K562 (cell line): Measurements from ENCODE around the gene ARV1. TPM values are rescaled to one million over a fixed set of nuclear protein-coding genes. Genes with fewer than 3 reads are reported as not detected.

Experiments
- ATAC-seq: fragments of 200-7000 bp; cut with Tn5 transposase; 3 replicates; pipeline ENCODE4 v1.9.1; 2020; ENCODE audit warnings: moderate library complexity
- BruUV-seq: library from RNA; stranded (reverse); fragments of 400-500 nt; replicated peaks from 2 replicates; lab custom pipeline; 2021; lab: Mats Ljungman, UMichigan
- CTCF ChIA-PET: fragments of 300-600 bp; formaldehyde crosslinking; extraction: SDS; loops from one replicate; lab custom pipeline; 2021; ENCODE audit warnings: low intra/inter-chr PET ratio; lab: Yijun Ruan, JAX
- POLR2A ChIA-PET: fragments of 300-600, 350-650 bp; sonication (Branson Sonifier 250); formaldehyde crosslinking; extraction: SDS; loops from one replicate; lab custom pipeline; 2021; ENCODE audit warnings: antibody characterized with exemption, inconsistent platforms; lab: Yijun Ruan, JAX
- DNase-seq, 4 experiments: peaks; one replicate each; pipeline versions ENCODE4 v3.0.0 to v3.0.0-alpha.2; 2011 to 2018; ENCODE audit warnings: low spot score in 3 of 4, mixed read lengths in 3 of 4; ENCODE audit errors: extremely low read depth in 1 of 4
- FAIRE-seq: peaks from 2 replicates; lab custom pipeline; 2011; peaks lifted over from hg19 to GRCh38; lab: Jason Lieb, UNC
- H2AFZ ChIP-seq: 2 replicates; pipeline ENCODE4 v1.6.0; 2011; ENCODE audit warnings: low read depth, low read length, control low read depth, inconsistent platforms
- H3K27ac ChIP-seq: fragments of 200-600 bp; 3 replicates; pipeline ENCODE4 v1.8.0; 2011; ENCODE audit warnings: low read depth, mild to moderate bottlenecking, control low read depth, inconsistent platforms, low read length, moderate library complexity, mixed read lengths; ENCODE audit errors: extremely low read depth
- H3K27me3 ChIP-seq, 2 experiments: fragments of 300-600 bp in 1 of 2; 2 replicates in 1 of 2; 3 replicates in 1 of 2; pipeline versions ENCODE4 v1.6.0 to v1.8.0; 2011; ENCODE audit warnings: inconsistent platforms in 2 of 2, low read length in 2 of 2, mild to moderate bottlenecking in 1 of 2, mixed read lengths in 1 of 2, moderate library complexity in 1 of 2; ENCODE audit not compliant: control insufficient read depth in 2 of 2, insufficient read depth in 2 of 2
- H3K36me3 ChIP-seq: fragments of 300-600 bp; 3 replicates; pipeline ENCODE4 v1.8.0; 2011; ENCODE audit warnings: mild to moderate bottlenecking, low read length, inconsistent platforms; ENCODE audit not compliant: control insufficient read depth, insufficient read depth
- H3K4me1 ChIP-seq, 2 experiments: fragments of 200-600 bp in 1 of 2; replicated peaks in 1 of 2; 2 replicates in 1 of 2; 3 replicates in 1 of 2; pipeline versions ENCODE4 v1.5.1 to v1.8.0; 2011; ENCODE audit warnings: inconsistent platforms in 2 of 2, low read length in 2 of 2, mild to moderate bottlenecking in 1 of 2, mixed read lengths in 1 of 2, moderate library complexity in 1 of 2; ENCODE audit not compliant: control insufficient read depth in 2 of 2, insufficient read depth in 2 of 2
- H3K4me2 ChIP-seq: 2 replicates; pipeline ENCODE4 v1.6.1; 2011; ENCODE audit warnings: low read length, control low read depth, inconsistent platforms, mixed read lengths; ENCODE audit not compliant: insufficient read depth
- H3K4me3 ChIP-seq: fragments of 200-600 bp; sonication (generic), shearing (Covaris generic); 2 replicates; pipeline ENCODE4 v1.5.1; 2016; ENCODE audit warnings: control low read depth, inconsistent platforms
- H3K79me2 ChIP-seq: fragments of 200-600 bp; 3 replicates; pipeline ENCODE4 v1.8.0; 2011; ENCODE audit warnings: low read length, inconsistent platforms; ENCODE audit not compliant: control insufficient read depth, insufficient read depth
- H3K9ac ChIP-seq, 2 experiments: 2 replicates each; pipeline versions ENCODE4 v1.6.0 to v1.6.1; 2011; ENCODE audit warnings: low read depth in 2 of 2, low read length in 2 of 2, control low read depth in 1 of 2, inconsistent platforms in 1 of 2, mild to moderate bottlenecking in 1 of 2, mixed read lengths in 1 of 2; ENCODE audit not compliant: insufficient read depth in 1 of 2
- H3K9me1 ChIP-seq: one replicate; pipeline ENCODE4 v1.6.0; 2011; ENCODE audit warnings: inconsistent platforms, mild to moderate bottlenecking, low read length, moderate library complexity; ENCODE audit not compliant: control insufficient read depth, insufficient read depth
- H3K9me3 ChIP-seq: replicated peaks from 2 replicates; pipeline ENCODE4 v1.5.1; 2011; ENCODE audit warnings: low read depth, low read length, inconsistent platforms; ENCODE audit not compliant: control insufficient read depth, insufficient read depth
- H4K20me1 ChIP-seq: replicated peaks from 2 replicates; pipeline ENCODE4 v1.6.1; 2011; ENCODE audit warnings: low read length, inconsistent platforms, mixed read lengths; ENCODE audit not compliant: control insufficient read depth, insufficient read depth
- ARHGAP35 ChIP-seq: fragments of 450-650 bp; IDR thresholded peaks from 2 replicates; pipeline ENCODE4 v1.6.1; 2018; ENCODE audit not compliant: partially characterized antibody
- ATF1 ChIP-seq, 2 experiments: fragments of 450-650 bp in 1 of 2; IDR thresholded peaks; 2 replicates each; pipeline ENCODE4 v1.6.1; 2016; ENCODE audit warnings: missing compliant biosample characterization in 1 of 2, missing genetic modification characterization in 1 of 2
- CSDE1 ChIP-seq, 2 experiments: fragments of 450-650 bp; IDR thresholded peaks; 2 replicates each; pipeline ENCODE4 v1.6.1; 2016; ENCODE audit warnings: mild to moderate bottlenecking in 1 of 2
- EGR1 ChIP-seq: fragments of 450-650 bp; conservative IDR thresholded peaks from 2 replicates; pipeline ENCODE4 v1.6.1; 2017; ENCODE audit warnings: mild to moderate bottlenecking
- GTF2A2 ChIP-seq: IDR thresholded peaks from 2 replicates; pipeline ENCODE4 v1.6.1; 2016; ENCODE audit warnings: mild to moderate bottlenecking, missing genetic modification characterization, missing compliant biosample characterization
- IFI16 ChIP-seq: fragments of 250-450 bp; sonication (Bioruptor Pico); IDR thresholded peaks from 2 replicates; pipeline ENCODE4 v2.1.2; 2022; ENCODE audit warnings: mild to moderate bottlenecking, inconsistent platforms
- IRF2 ChIP-seq: sonication (generic); formaldehyde crosslinking; IDR thresholded peaks from 2 replicates; pipeline ENCODE4 v1.8.1; 2022; ENCODE audit warnings: mild to moderate bottlenecking, missing genetic modification reagents
- MAFK ChIP-seq: IDR thresholded peaks from 2 replicates; pipeline ENCODE4 v1.6.1; 2011; ENCODE audit warnings: low read length, improper control_type of control experiment
- NFYB ChIP-seq: IDR thresholded peaks from 2 replicates; pipeline ENCODE4 v1.6.1; 2011; ENCODE audit warnings: mild to moderate bottlenecking, moderate library complexity; ENCODE audit not compliant: insufficient read length; ENCODE audit errors: extremely low read depth
- ZNF764 ChIP-seq: fragments of 250-450 bp; sonication (Bioruptor Pico); IDR thresholded peaks from 2 replicates; pipeline ENCODE4 v1.4.0; 2020; ENCODE audit warnings: low read depth, mild to moderate bottlenecking, moderate library complexity
- WGBS: fragments of 100-300 bp; shearing (Covaris generic); methylation state at CpG from one replicate; pipeline ENCODE4 v1.1.6; 2016; ENCODE audit warnings: low coverage, mixed read lengths; ENCODE audit not compliant: insufficient coverage; ENCODE audit errors: missing lambda C conversion rate; 5-methylcytosine and 5-hydroxymethylcytosine counted together
- in situ Hi-C: fragments of 300-500 bp; cut with MboI; formaldehyde crosslinking; loops from 4 replicates; pipeline ENCODE4 v1.15.0; 2018; ENCODE audit warnings: inconsistent platforms, mixed read lengths
- intact Hi-C: fragments of 100-400 bp; cut with micrococcal nuclease; formaldehyde crosslinking; loops from 2 replicates; pipeline ENCODE4 v1.14.2; 2022
- polyA plus RNA-seq, 8 experiments: library from polyadenylated mRNA; depleted of rRNA in 4 of 8; stranded (reverse) in 5 of 8; unstranded in 3 of 8; fragments of >200 nt; fragmentation: Nextera tagmentation in 2 of 8; fragmentation: Illumina TruSeq in 1 of 8; extraction: Ambion mirVana in 2 of 8; extraction: Trizol in 1 of 8; gene quantifications; 2 replicates each; pipeline versions ENCODE4 v1.2.1 to v1.2.3, GENCODE V29; 2011 to 2014; ENCODE audit warnings: inconsistent platforms in 1 of 8, missing spikeins in 1 of 8
- total RNA-seq, 7 experiments: library from RNA; depleted of rRNA in 6 of 7; stranded (reverse); fragments of >200 nt in 6 of 7; fragmentation: Illumina TruSeq in 2 of 7; extraction: Trizol in 2 of 7; gene quantifications; 2 replicates each; pipeline versions ENCODE4 v1.2.1 to v1.2.3, GENCODE V29; 2011 to 2021; ENCODE audit warnings: low replicate concordance in 1 of 7
- TF ChIP-seq, protein P1 (sequence below): fragments of 250-450 bp; sonication (Bioruptor Pico); IDR thresholded peaks from 2 replicates; pipeline ENCODE4 v1.4.0; 2020; ENCODE audit warnings: mild to moderate bottlenecking, moderate library complexity, borderline replicate concordance
- TF ChIP-seq, protein P2 (sequence below), 2 experiments: fragments of 200-800 bp in 1 of 2; sonication (Bioruptor generic) in 1 of 2; sonication (generic) in 1 of 2; formaldehyde crosslinking in 1 of 2; IDR thresholded peaks in 1 of 2; conservative IDR thresholded peaks in 1 of 2; 2 replicates each; pipeline versions ENCODE4 v1.5.0 to v1.6.1; 2016 to 2020; ENCODE audit warnings: missing compliant biosample characterization in 1 of 2, missing genetic modification characterization in 1 of 2, missing genetic modification reagents in 1 of 2

Gene ARV1
- total and polyA plus RNA-seq, 9 of the 15 experiments (the other 6 are each of a cell fraction or from before 2014, with no cell fraction given): 54.8 to 139 (median 74.0) TPM

DNA sequence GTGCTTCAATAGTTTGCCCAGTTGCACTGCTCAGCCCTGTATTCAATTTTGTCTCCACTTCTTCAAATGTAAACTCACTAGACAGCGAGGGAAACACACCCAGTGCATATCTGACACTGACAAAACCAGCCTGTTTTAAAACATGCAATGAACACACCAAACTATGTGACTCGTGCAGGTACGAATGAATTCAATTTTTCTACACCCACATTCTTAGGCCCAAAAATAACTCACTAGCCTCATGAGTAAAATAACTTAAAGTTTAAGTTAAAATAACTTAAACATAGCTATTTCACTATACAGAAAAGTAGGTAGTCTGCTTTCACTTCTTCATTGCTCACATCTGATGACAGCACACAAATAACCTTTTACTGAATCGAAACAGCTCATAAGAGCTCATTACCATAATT lies 21.3 kb upstream of the ARV1 start (continued):
- TF ChIP-seq ZNF764 (CRISPR knock-in tag) (no peak), CSDE1 (IDR thresholded peaks at IDR 0.05) (no peak), ARHGAP35 (no peak)

DNA sequence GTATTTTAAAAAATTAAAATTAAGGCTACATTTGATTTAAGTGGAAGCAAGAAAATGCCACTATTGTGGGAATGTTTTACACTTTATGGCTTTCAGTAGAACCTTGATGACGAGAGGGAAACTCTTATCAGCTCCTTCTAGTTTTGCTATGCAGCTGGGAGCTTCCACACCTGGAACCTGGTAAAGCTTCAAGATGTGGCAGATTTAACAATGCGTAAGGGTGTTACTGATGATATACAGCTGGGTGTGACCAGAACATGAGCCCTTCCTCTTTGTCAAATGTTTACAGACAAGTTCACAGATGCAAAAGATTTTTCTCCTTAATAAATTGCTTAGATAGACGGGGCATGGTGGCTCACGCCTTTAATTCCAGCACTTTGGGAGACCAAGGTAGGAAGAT lies 20.5 kb upstream of the ARV1 start:
- ChIA-PET CTCF (no interaction called here), POLR2A (interaction anchor here (0.6 to 2.2 kb wide), 2 partner anchors 14 to 18 kb away, joined by 3 to 15 read pairs; no protein-coding TSS in a partner anchor)
- Histone ChIP-seq H3K4me2 (no peak overlapping the region), H3K36me3 (0 out of 3 replicates have a peak, but pooled peaks cover 6% of the 10 kb centered on the region), H3K9me3 (no peaks in the 10 kb centered on the region), H4K20me1 (no peaks in the 10 kb centered on the region), H3K79me2 (no peaks in the 10 kb centered on the region), H3K27ac (no peak overlapping the region), H3K4me3 (no peak overlapping the region), H3K9ac (no peak overlapping the region), H2AFZ (no peak overlapping the region), H3K4me1 (no peaks in the 10 kb centered on the region), H3K9me1 (no peaks in the 10 kb centered on the region), H3K27me3 (no peaks in the 10 kb centered on the region)
- in situ Hi-C loops (no loop called here), intact Hi-C loops (no loop called here)
- WGBS: 66% methylated on average over 4 of the region's 4 CpGs
- FAIRE-seq (no peak), ATAC-seq (no peak), DNase-seq (no peak)
- BruUV-seq: no TSS peak
- no peak for TF ChIP-seq ATF1 (CRISPR knock-in tag; IDR thresholded peaks at IDR 0.05)
- TF ChIP-seq ATF1 (tag; IDR thresholded peaks at IDR 0.05): no peak
- TF ChIP-seq, protein P1, sequence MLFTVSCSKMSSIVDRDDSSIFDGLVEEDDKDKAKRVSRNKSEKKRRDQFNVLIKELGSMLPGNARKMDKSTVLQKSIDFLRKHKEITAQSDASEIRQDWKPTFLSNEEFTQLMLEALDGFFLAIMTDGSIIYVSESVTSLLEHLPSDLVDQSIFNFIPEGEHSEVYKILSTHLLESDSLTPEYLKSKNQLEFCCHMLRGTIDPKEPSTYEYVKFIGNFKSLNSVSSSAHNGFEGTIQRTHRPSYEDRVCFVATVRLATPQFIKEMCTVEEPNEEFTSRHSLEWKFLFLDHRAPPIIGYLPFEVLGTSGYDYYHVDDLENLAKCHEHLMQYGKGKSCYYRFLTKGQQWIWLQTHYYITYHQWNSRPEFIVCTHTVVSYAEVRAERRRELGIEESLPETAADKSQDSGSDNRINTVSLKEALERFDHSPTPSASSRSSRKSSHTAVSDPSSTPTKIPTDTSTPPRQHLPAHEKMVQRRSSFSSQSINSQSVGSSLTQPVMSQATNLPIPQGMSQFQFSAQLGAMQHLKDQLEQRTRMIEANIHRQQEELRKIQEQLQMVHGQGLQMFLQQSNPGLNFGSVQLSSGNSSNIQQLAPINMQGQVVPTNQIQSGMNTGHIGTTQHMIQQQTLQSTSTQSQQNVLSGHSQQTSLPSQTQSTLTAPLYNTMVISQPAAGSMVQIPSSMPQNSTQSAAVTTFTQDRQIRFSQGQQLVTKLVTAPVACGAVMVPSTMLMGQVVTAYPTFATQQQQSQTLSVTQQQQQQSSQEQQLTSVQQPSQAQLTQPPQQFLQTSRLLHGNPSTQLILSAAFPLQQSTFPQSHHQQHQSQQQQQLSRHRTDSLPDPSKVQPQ (CRISPR knock-in tag): no peak
- TF ChIP-seq EGR1: no peak
- no peak for TF ChIP-seq MAFK
- TF ChIP-seq NFYB: no peak
- no peak for TF ChIP-seq IFI16 (CRISPR knock-in tag)
- no peak for TF ChIP-seq GTF2A2
- TF ChIP-seq, protein P2, sequence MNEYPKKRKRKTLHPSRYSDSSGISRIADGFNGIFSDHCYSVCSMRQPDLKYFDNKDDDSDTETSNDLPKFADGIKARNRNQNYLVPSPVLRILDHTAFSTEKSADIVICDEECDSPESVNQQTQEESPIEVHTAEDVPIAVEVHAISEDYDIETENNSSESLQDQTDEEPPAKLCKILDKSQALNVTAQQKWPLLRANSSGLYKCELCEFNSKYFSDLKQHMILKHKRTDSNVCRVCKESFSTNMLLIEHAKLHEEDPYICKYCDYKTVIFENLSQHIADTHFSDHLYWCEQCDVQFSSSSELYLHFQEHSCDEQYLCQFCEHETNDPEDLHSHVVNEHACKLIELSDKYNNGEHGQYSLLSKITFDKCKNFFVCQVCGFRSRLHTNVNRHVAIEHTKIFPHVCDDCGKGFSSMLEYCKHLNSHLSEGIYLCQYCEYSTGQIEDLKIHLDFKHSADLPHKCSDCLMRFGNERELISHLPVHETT (CRISPR knock-in tag; conservative IDR thresholded peaks at IDR 0.05 in 1 of 2, IDR thresholded peaks at IDR 0.05 in 1 of 2): no peak
- no peak for TF ChIP-seq IRF2 (CRISPR knock-in tag)
